Mucosa of descending colon (tissue), 3 donors: ENCODE measurements around the gene MAP3K9. TPM values are rescaled to one million over a fixed set of nuclear protein-coding genes. Genes with fewer than 3 reads are reported as not detected.

Source experiments
- ATAC-seq: fragments of 200-7000 bp; cut with Tn5 transposase; one replicate; pipeline ENCODE4 v1.9.1; 2020; ENCODE audit warnings: mild to moderate bottlenecking, moderate library complexity
- DNase-seq, 3 donors: peaks; one replicate each; pipeline ENCODE4 v3.0.0-alpha.2; 2020
- H3K36me3 ChIP-seq: fragments of 200-600 bp; one replicate; pipeline ENCODE4 v1.8.0; 2021; ENCODE audit warnings: low read depth, mild to moderate bottlenecking
- H3K4me1 ChIP-seq: fragments of 200-600 bp; one replicate; pipeline ENCODE4 v1.8.0; 2021; ENCODE audit warnings: low read depth, mild to moderate bottlenecking
- H3K4me3 ChIP-seq: fragments of 200-600 bp; one replicate; pipeline ENCODE4 v1.8.0; 2021; ENCODE audit warnings: mild to moderate bottlenecking
- H3K9me3 ChIP-seq: fragments of 200-600 bp; one replicate; pipeline ENCODE4 v1.8.0; 2021; ENCODE audit warnings: mild to moderate bottlenecking
- intact Hi-C, 2 donors: fragments of 100-400 bp; cut with DNase I in 1 of 2; cut with micrococcal nuclease in 1 of 2; formaldehyde crosslinking; loops; one replicate each; pipeline versions ENCODE4 v1.11.0 to v1.11.1; 2022; cut with DNase I, micrococcal nuclease
- total RNA-seq, 3 donors: library from RNA; stranded (reverse); fragmentation: NEBNext Ultra II Directional in 2 of 3; extraction: Animal tissue kit (Norgen Biotek cat#: 25700) in 2 of 3; gene quantifications; one replicate each; pipeline versions ENCODE4 v1.2.1 to v1.2.4, GENCODE V29; 2021 to 2023
- TF ChIP-seq, protein P1 (sequence below): fragments of 200-600 bp; IDR thresholded peaks from one replicate; pipeline ENCODE4 v1.8.0; 2022; ENCODE audit warnings: antibody characterized with exemption, mild to moderate bottlenecking
- donor health status: DM: no; HTN: no; CAD: no; lungs with moderate emphysema.
- donor health status: DM: no; HTN: no; CAD: no.
- donor health status: DM: no; HTN: yes; CAD: no.

The MAP3K9 gene
- total RNA-seq, 3 donors from 2014 or later, result 5.7 to 9.3 (median 8.8) TPM

DNA sequence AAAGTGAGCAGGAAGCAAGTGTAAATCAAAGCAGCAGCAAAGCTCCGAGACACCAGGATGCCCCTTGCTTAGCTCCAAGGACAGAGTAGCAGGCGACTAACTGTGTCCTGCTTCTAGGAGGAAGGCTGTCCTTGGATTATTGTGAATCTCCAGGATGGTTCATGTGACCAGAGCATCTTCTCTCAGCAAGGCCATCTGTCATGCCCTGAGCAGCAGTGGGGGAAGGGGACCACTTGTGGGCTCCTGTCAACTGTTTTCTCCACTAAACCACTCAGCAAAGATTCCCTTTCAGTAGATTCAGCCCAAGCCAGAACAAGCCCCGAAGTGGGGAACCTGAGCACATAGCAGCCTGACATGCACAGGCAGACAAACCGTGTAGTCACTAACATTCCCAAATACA is 19.4 kb downstream of the MAP3K9 start:
- intact Hi-C loops, result no loop called here

GRCh38 chr14:70789361-70789760 is 20.0 kb downstream of the MAP3K9 start:
- no peaks in the 10 kb centered on the region for H3K9me3 ChIP-seq
- DNase-seq, result peak in 1 of 3 donors; percentile 26

More for the DNA sequence above, 19.4 kb downstream of the MAP3K9 start:
- Histone ChIP-seq H3K9me3 (no peaks in the 10 kb centered on the region), H3K36me3 (no peaks in the 10 kb centered on the region), H3K4me3 (no peak overlapping the region), H3K4me1 (no peaks in the 10 kb centered on the region)
- DNase-seq (no peak), ATAC-seq (no peak)
- TF ChIP-seq, protein P1, sequence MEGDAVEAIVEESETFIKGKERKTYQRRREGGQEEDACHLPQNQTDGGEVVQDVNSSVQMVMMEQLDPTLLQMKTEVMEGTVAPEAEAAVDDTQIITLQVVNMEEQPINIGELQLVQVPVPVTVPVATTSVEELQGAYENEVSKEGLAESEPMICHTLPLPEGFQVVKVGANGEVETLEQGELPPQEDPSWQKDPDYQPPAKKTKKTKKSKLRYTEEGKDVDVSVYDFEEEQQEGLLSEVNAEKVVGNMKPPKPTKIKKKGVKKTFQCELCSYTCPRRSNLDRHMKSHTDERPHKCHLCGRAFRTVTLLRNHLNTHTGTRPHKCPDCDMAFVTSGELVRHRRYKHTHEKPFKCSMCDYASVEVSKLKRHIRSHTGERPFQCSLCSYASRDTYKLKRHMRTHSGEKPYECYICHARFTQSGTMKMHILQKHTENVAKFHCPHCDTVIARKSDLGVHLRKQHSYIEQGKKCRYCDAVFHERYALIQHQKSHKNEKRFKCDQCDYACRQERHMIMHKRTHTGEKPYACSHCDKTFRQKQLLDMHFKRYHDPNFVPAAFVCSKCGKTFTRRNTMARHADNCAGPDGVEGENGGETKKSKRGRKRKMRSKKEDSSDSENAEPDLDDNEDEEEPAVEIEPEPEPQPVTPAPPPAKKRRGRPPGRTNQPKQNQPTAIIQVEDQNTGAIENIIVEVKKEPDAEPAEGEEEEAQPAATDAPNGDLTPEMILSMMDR, result no peak

DNA sequence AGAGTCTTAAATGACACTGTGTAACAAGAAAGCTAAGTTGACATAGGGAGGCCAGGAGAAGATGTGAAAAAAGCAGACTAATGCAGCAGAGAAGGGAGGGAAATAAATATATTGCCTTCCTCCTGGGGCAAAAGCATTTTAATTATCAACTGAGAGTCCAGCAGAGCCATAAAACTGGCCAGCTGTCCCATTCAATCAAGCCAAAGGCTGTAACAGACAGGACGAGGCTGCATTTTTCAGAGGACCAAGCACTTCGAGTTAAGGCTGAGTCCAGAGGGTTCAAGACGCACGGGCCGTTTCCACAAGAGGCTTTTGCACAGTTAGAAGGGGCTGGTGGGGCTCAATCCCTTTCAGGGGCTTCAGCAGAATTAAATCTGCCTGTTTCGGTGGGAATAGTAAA is 20.4 kb downstream of the MAP3K9 start:
- Histone ChIP-seq H3K36me3 (no peaks in the 10 kb centered on the region), H3K9me3 (no peaks in the 10 kb centered on the region), H3K4me3 (no peak overlapping the region), H3K4me1 (no peaks in the 10 kb centered on the region)
- intact Hi-C loops, result no loop called here
- DNase-seq (no peak), ATAC-seq (no peak)
- TF ChIP-seq, protein P1, result no peak

More at GRCh38 chr14:70789361-70789760, 20.0 kb downstream of the MAP3K9 start:
- Histone ChIP-seq H3K4me3 (no peak overlapping the region), H3K4me1 (no peaks in the 10 kb centered on the region), H3K36me3 (no peaks in the 10 kb centered on the region)
- intact Hi-C loops, result no loop called here
- no peak for ATAC-seq
- TF ChIP-seq, protein P1, result no peak

DNA sequence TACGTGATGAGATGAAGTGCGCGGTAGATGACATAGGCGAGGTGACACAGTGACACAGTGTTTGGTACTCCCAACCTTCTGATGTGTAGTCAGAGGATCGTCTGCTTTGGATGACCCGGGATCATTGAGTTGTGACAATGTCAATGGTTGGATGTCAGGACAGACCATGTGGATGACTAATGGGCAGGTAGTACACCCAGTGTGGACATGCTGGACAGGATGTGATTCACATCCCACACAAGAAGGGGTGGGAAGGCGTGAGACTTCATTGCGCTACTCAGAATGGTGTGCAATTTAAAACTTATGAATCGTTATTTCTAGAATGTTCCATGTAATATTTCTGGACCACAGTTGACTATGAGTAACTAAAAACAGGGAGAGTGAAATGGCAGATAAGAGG is 23.8 kb downstream of the MAP3K9 start:
- ATAC-seq (no peak), DNase-seq (no peak)
- intact Hi-C loops, result no loop called here
- Histone ChIP-seq H3K9me3 (no peaks in the 10 kb centered on the region), H3K4me3 (no peak overlapping the region), H3K36me3 (no peaks in the 10 kb centered on the region), H3K4me1 (no peaks in the 10 kb centered on the region)
- TF ChIP-seq, protein P1, result no peak

DNA sequence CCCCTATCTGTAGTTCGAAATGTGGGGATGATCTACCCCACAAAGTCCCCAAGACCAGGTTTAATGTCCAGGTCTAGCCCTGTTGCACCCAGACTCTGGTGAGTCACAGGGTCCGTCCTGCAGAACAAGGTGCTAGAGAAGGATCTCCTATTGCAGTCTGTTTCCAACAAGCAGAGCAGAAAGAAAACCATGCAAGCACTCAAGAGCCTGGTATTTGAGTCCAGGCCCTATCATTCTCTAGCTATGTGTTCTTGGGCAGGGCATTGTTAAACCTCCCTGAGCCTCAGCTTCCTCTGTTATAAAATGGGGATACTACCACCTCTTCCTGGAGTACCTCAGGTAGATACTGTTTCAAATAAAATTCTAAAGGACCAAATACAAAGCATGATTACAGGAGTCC is 24.4 kb downstream of the MAP3K9 start:
- DNase-seq (no peak), ATAC-seq (no peak)
- no peaks in the 10 kb centered on the region for H3K4me1 ChIP-seq
- intact Hi-C loops, result no loop called here
- H3K36me3 ChIP-seq, result no peaks in the 10 kb centered on the region
- H3K9me3 ChIP-seq, result no peaks in the 10 kb centered on the region
- TF ChIP-seq, protein P1, result no peak
- no peak overlapping the region for H3K4me3 ChIP-seq

DNA sequence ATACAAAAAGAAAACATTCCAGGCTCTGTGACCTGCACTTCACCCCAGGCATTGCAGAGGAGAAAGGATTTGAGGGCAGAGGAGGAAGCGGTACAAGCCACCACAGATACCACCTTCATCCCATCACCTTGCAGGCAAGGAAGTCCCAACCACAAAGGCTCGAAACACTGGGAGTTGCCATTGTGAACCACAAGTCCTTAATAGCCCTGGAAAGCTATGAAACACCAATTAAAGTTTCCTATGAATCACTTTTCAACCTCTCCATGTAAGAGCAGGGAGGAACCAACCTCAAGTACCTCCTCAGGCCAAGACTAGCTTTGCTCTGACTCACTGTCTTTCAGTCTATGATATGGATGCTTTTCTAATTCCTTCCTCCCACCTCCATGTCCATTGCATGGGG is 27.0 kb downstream of the MAP3K9 start:
- ATAC-seq (peak; percentile 48), DNase-seq (no peak)
- Histone ChIP-seq H3K9me3 (no peaks in the 10 kb centered on the region), H3K36me3 (no peaks in the 10 kb centered on the region), H3K4me3 (no peak overlapping the region), H3K4me1 (no peaks in the 10 kb centered on the region)
- intact Hi-C loops, result no loop called here
- TF ChIP-seq, protein P1, result no peak
